ENCODE measurements around the gene CRACR2A.

Gene CRACR2A

DNA sequence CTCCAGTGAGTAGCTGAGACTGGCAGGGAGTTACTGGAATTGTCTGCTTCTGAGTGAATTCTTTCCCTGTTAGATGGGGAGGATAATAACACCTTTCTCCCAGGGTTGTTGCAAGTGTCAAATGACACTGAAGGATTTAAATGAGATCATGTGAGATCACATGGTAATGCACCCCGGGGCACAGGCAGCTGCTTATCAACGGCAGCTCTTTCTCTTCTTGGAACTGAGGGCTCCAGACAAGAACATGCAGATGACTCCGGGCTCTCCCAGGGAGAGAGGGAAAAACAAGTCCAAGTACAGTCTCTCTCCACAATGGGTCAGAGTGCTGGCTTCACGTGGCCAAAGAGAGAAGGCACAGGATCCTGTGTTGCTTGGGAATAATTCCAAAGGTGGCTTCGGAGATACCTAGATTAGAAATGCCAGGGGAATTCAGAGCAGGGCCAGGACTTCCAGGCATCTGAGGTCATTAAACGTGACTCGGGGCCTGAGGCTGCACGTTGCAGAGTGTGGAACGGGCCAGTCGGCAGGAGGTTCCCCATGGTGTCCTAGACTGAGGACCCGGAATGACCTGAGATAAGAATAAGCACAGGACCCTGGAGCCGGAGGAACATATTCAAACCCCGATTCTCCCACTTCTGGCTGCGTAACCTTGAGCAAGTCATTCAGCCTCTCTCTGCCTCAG, 152.7 kb downstream of the CRACR2A start:
- no peak for DNase-seq (ENCODE audit: low spot score)
- TF ChIP-seq, protein P1, sequence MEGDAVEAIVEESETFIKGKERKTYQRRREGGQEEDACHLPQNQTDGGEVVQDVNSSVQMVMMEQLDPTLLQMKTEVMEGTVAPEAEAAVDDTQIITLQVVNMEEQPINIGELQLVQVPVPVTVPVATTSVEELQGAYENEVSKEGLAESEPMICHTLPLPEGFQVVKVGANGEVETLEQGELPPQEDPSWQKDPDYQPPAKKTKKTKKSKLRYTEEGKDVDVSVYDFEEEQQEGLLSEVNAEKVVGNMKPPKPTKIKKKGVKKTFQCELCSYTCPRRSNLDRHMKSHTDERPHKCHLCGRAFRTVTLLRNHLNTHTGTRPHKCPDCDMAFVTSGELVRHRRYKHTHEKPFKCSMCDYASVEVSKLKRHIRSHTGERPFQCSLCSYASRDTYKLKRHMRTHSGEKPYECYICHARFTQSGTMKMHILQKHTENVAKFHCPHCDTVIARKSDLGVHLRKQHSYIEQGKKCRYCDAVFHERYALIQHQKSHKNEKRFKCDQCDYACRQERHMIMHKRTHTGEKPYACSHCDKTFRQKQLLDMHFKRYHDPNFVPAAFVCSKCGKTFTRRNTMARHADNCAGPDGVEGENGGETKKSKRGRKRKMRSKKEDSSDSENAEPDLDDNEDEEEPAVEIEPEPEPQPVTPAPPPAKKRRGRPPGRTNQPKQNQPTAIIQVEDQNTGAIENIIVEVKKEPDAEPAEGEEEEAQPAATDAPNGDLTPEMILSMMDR (IDR thresholded peaks at IDR 0.05; ENCODE audit: extremely low read depth, insufficient read depth, missing control alignments) = no peak
- in situ Hi-C loops (cut with MboI; ENCODE audit: low pct_unique_long_range_greater_than_20kb, low sequenced_read_pairs, unreplicated experiment) = no loop called here

DNA sequence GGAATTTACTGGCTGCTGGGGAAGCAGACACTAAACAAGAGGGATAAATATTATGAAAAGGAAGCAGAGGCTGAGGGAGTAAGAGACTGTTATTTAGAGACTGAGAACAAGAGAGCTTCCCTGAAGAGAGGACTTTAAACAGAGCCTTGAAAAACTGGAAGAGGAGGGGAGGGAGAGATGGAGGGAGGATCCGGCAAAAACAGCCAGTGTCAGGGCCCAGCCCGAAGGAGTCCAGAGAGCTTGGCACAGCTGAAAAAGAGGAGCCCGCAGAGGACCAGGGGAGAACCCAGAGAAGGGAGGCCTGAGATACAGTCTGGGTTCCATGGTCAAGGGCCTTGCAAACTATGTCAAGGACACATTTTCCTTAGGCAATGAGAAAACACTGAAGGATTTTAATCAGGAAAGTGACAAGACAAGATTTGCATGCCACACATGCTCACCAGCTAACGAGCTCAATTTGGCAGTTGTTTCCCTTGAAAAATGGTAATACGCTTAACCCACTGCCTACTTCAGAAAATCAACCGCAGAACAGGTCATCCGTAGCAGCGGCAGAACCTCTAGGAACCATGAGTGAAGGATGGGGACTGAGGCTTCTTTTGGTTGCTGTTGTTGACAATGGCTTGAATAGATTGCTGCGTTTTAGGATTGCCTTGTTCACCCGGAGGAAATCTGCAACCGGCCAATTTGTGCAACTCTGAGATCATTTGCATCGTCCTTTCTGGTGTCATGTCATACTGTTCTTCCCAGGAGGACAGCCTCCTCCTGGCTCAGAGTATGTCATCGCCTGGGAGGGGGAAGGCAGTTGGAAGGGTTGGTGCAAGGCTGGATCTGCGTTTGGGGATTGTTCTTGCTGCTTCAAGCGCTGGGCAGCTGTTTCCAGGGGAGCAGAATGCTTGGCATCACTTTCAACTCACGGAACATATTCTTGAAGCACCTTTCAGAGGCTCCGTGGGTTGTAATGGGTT, 153.7 kb downstream of the CRACR2A start:
- TF ChIP-seq, protein P1 (IDR thresholded peaks at IDR 0.05; ENCODE audit: extremely low read depth, insufficient read depth, missing control alignments) = no peak
- DNase-seq (ENCODE audit: low spot score) = no peak
- in situ Hi-C loops (cut with MboI; ENCODE audit: low pct_unique_long_range_greater_than_20kb, low sequenced_read_pairs, unreplicated experiment) = no loop called here

DNA sequence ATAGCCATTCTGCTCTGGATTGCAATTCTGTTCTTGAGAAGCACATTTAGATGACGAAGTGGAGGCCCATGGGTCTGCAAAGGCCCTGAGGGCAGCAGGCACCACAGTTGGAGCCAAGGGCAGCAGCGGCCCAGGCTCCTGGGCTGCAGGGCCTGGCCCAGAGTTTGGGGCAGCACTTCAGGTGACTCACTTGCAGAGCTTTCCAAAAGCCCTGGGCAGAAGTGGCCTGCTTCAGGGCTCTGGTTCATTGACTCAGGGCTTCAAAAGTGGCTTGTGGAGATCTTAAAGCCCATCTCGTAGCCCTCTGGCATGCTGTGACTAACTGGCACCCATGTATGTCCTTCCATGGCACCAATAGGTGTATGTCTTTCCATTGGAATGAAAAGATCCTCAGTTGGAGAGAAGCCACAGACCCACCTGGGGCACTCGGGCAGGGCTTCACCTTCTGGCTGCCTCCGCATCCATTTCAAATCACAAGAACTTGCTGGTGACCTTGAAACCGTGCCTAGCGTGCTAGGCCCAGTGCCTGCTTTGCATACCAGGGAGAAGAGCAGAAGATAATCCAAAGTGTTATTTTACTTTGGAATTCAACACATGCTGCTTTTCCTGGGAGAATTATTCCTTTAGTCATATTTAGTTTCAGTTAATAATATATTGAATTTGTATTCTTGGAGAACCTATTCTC, 155.2 kb downstream of the CRACR2A start:
- no peak for DNase-seq (ENCODE audit: low spot score)
- in situ Hi-C loops (cut with MboI; ENCODE audit: low pct_unique_long_range_greater_than_20kb, low sequenced_read_pairs, unreplicated experiment) = no loop called here
- TF ChIP-seq, protein P1 (IDR thresholded peaks at IDR 0.05; ENCODE audit: extremely low read depth, insufficient read depth, missing control alignments) = no peak

DNA sequence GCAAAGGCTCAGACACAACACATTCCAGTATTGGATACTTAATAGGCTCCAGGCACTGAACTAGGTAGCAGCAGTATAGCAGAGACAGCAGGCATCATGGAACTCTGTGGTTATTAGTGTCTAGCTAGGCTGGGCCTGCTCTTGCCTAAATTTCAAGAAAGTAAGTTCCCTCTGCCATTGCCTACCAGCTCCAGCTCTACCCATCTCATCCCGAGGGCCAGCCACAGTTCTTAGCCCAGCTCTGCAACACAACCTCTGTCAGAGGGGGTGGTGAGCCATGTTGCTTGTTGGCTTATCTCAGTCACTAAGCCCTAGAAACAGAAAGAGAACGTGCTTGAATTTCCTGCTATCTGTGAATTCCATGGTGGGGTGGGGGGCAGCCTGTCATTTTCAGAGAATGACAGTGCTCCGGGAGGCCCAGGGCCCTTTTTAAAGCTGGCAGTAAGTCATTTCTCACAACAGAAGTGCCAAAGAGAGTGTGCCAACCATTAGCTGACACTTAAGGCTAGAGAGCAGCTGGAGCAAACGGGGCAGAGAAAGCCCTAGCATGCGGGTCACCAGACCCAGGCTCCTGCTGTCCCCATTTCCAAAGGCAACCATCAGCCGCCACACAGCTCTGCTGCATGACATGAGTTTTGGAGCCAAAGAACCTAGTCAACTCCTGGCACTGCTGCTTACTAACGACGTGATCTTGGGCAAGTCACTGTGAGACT, 156.1 kb downstream of the CRACR2A start:
- in situ Hi-C loops (cut with MboI; ENCODE audit: low pct_unique_long_range_greater_than_20kb, low sequenced_read_pairs, unreplicated experiment) = no loop called here
- DNase-seq (ENCODE audit: low spot score) = no peak
- TF ChIP-seq, protein P1 (IDR thresholded peaks at IDR 0.05; ENCODE audit: extremely low read depth, insufficient read depth, missing control alignments) = no peak

DNA sequence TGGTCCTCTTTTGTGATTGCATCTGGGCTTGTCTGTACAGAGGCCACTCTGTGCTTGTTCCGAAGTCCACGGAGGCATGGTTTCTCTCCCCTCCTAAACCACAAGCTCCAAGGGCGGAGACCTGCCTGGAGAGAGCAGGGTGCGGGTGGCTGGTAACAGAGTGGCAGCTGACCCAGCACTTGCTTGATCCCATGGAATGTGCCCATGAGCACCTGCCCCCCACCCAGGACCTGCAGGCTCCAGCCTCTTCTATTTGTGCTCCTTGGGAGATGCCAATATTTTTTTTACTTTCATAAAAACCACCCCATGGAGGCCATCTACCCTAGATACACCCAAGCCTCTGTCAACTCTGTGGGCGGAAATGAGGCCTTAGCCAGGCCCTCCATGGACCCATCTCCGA, 157.2 kb downstream of the CRACR2A start:
- DNase-seq (ENCODE audit: low spot score) = no peak
- TF ChIP-seq, protein P1 (IDR thresholded peaks at IDR 0.05; ENCODE audit: extremely low read depth, insufficient read depth, missing control alignments) = no peak
- in situ Hi-C loops (cut with MboI; ENCODE audit: low pct_unique_long_range_greater_than_20kb, low sequenced_read_pairs, unreplicated experiment) = no loop called here

DNA sequence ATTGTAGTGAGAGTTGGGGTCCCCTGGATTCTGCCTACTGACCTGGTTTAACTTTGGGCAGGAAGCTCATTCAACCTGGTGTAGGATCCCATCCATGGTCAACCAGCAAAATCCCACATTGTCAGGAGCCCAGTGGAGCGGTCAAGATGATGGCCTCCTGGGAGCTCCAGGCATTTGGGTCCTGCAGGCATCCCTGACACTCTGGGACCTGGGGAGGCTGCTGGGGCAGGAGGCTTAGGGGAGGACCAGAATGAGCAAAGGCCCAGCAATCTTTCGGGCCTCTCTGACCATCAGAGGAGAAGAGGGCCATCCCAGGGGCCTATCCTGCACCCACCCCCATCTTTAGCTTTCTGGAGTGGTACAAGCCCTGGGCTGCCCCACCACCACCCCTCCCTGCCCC, 157.9 kb downstream of the CRACR2A start:
- TF ChIP-seq, protein P1 (IDR thresholded peaks at IDR 0.05; ENCODE audit: extremely low read depth, insufficient read depth, missing control alignments) = no peak

More for the DNA sequence above, 157.9 kb downstream of the CRACR2A start:
- in situ Hi-C loops (cut with MboI; ENCODE audit: low pct_unique_long_range_greater_than_20kb, low sequenced_read_pairs, unreplicated experiment) = no loop called here
- no peak for DNase-seq (ENCODE audit: low spot score)

All from GM13977 (cell line).